Choroid plexus epithelial cell (primary cell): ENCODE data around the gene AGMAT.
A peak's percentile ranks its signal among the peaks of the same experiment; 100 is the strongest.
"Not testable (repeated sequence)": the region's sequence is repeated elsewhere in the genome, so short reads cannot be mapped to it uniquely, and the experiment has no call there.

Experiments used
- DNase-seq: peaks from one replicate; pipeline ENCODE4 v3.0.0-alpha.2; 2010; ENCODE audit warnings: low read depth
- H3K4me3 ChIP-seq: 2 replicates; pipeline ENCODE4 v1.5.1; 2011; ENCODE audit warnings: low read depth, mild to moderate bottlenecking, control low read depth, low read length, moderate library complexity
- TF ChIP-seq, protein P1 (sequence below): conservative IDR thresholded peaks from 2 replicates; pipeline ENCODE4 v1.5.1; 2011; ENCODE audit warnings: low read depth, mild to moderate bottlenecking, control low read depth, inconsistent platforms, low read length, moderate library complexity

AGMAT gene

DNA sequence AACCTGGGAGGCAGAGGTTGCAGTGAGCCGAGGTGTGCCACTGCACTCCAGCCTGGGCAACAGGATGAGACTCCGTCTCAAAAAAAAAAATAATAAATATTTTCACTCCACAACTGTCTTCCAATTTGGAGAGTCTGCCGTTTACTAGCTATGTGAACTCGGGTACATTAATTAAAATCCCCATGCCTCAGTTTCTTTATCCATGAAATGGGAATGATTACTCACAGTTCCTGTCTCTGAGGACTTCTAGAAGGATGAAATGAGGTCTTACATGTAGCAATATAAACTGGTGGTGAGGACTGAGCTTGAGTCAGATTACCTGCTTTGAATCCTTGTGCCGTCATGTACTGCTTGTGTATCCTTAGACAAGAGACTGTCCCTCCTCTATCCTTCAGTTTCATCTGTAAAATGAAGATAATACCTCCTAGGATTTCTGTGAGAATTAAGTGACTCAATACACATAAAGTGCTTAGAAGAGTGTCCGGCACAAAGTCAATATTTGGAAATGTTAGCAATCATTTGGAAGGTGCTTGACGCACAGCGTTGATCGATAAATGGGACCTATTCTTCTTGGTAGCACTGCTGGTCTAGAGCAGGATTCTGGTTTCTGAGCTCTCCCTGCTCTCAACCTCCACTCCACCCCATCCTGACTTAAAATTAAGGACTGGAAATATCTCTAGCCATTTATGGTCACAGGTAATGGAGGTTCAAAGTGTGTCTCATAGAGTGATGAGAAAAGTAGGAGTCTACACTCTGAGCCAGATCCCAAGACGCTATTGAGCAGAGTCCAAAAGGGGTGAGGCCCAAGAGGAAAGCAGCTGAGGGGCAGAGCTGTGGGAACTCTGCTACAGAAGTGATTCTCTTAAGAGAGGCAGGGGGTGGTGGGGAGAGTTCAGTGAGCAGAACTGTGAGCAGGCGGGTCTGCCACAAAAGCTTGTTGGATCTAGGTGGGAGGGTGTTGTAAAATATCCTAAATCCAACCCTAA lies 20.8 kb upstream of the AGMAT start:
- H3K4me3 ChIP-seq = no peak overlapping the region
- no peak for DNase-seq
- TF ChIP-seq, protein P1, sequence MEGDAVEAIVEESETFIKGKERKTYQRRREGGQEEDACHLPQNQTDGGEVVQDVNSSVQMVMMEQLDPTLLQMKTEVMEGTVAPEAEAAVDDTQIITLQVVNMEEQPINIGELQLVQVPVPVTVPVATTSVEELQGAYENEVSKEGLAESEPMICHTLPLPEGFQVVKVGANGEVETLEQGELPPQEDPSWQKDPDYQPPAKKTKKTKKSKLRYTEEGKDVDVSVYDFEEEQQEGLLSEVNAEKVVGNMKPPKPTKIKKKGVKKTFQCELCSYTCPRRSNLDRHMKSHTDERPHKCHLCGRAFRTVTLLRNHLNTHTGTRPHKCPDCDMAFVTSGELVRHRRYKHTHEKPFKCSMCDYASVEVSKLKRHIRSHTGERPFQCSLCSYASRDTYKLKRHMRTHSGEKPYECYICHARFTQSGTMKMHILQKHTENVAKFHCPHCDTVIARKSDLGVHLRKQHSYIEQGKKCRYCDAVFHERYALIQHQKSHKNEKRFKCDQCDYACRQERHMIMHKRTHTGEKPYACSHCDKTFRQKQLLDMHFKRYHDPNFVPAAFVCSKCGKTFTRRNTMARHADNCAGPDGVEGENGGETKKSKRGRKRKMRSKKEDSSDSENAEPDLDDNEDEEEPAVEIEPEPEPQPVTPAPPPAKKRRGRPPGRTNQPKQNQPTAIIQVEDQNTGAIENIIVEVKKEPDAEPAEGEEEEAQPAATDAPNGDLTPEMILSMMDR = no peak

DNA sequence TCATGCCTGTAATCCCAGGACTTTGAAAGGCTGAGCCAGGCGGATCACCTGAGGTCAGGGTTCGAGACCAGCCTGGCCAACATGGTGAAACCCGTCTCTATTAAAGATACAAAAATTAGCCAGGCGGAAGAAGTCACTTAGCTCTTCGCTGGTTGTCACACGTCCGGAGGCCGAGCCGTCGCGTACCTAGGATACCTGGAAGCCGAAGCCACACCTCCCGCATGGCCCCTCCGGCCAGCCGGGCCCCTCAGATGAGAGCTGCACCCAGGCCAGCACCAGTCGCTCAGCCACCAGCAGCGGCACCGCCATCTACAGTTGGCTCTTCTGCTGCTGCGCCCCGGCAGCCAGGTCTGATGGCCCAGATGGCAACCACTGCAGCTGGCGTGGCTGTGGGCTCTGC lies 19.5 kb upstream of the AGMAT start:
- not testable (repeated sequence) for H3K4me3 ChIP-seq, DNase-seq

- DNase-seq = not testable (repeated sequence)
- peak overlapping the region; percentile 86 for H3K4me3 ChIP-seq
Measured at GRCh38 chr1:15603966-15604282, 19.1 kb upstream of the AGMAT start.

DNA sequence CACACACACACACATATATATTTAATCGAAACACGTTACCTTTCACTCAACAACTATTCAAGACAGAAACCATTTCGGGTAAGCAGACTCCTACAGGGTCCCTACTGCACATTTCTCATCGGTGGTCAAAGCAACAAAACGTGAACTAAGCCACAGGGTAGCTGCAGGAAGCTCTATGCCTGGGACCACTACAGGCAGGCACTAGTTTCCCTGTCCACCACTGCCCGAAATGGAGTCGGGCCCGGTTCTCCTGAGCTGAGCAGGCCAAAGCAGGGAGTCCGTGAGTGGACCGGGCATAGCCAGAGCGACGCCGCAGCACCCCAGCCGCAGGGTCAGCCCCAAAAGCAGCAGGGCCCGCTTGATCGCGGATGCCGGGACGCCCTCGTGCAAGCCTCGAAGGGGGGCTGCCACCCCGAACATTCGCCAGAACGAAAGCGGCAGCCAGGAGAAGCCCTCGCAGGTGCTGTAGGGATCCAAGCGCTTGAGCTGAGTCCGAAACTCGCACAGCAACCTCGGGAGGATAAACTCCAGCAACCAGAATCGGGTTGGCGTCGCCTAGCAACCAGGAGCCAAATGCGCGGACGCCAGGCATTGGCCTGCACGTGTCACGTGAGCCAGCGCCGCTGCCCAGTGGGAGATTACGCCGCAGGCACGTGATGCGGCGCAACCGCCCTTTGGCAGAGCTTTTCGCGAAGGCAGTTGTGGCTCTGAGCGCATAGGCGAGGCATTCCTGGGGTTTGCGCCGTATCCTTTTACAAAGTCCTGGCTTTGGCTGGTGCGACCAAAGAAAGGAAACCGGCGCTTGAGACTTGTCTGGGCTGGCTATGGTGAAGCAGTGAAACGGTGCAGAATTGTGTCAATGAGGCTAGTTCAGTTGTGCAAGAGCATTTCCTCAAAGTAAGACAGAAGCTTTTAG lies 18.5 kb upstream of the AGMAT start:
- TF ChIP-seq, protein P1 = no peak
- DNase-seq = peak; percentile 98
- H3K4me3 ChIP-seq = peak overlapping the region; percentile 86

DNA sequence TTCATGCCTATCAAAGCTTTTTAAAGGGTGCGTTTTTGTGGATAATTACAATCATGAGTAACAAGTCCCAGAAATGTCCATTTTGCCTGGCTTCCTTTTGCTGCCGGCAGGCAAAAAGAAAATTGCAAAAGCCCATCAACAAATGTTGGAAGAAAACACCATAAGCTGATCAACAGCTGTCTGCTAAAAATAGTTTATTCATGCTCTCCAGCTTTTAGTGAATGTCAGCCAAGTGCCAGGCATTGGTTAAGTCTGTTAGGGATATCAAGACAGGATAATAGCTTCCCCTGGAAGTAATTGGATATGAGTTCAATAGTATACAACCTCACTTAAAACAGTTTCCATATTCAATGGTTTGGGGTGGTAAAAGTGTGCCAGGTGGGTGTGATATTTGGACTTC lies 13.6 kb upstream of the AGMAT start:
- no peak overlapping the region for H3K4me3 ChIP-seq
- TF ChIP-seq, protein P1 = no peak

GRCh38 chr1:15595809-15596617 lies 11.2 kb upstream of the AGMAT start:
- no peak overlapping the region for H3K4me3 ChIP-seq
- no peak for DNase-seq
- TF ChIP-seq, protein P1 = no peak

More for the DNA sequence above, 13.6 kb upstream of the AGMAT start:
- DNase-seq = no peak

GRCh38 chr1:15592285-15592684 lies 7.4 kb upstream of the AGMAT start:
- no peak for DNase-seq
- TF ChIP-seq, protein P1 = no peak
- H3K4me3 ChIP-seq = no peak overlapping the region
